ENCODE results near the gene KIAA0513.

The KIAA0513 gene

DNA sequence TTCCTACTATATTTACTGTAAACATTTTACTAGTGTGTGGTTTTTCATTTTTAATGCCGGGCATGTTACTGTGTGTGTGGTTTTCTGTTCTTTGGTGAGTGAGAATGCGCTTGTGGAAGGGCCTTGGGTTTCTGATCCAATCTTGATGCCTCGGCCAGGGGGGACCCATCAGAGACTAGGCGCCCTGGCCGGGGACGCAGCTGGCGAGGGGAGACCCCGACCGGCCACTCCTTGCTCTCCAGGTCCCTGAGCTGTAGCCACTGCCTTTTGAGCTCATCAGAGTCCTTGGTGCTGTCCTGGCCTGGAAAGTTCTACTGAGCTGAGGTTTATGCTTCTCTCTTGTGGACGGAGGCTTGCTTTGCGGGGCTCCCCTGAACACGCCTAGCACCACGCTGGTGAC, 37.5 kb downstream of the KIAA0513 start:
- Histone ChIP-seq H3K27ac (ENCODE audit: low read depth, low read length) (no peak overlapping the region), H3K4me3 (ENCODE audit: low read depth, low read length) (no peak overlapping the region), H3K27me3 (ENCODE audit: control insufficient read depth, insufficient read depth, low read length) (peaks cover 3% of the 10 kb centered on the region; the same call in 1 of the 2 replicates), H3K9ac (ENCODE audit: low read depth, low read length) (no peak overlapping the region), H3K36me3 (ENCODE audit: control insufficient read depth, insufficient read depth, low read length) (no peaks in the 10 kb centered on the region), H3K9me3 (ENCODE audit: control insufficient read depth, insufficient read depth, low read length) (no peaks in the 10 kb centered on the region), H3K4me1 (ENCODE audit: control insufficient read depth, insufficient read depth, low read length) (peaks cover 19% of the 10 kb centered on the region)

DNA sequence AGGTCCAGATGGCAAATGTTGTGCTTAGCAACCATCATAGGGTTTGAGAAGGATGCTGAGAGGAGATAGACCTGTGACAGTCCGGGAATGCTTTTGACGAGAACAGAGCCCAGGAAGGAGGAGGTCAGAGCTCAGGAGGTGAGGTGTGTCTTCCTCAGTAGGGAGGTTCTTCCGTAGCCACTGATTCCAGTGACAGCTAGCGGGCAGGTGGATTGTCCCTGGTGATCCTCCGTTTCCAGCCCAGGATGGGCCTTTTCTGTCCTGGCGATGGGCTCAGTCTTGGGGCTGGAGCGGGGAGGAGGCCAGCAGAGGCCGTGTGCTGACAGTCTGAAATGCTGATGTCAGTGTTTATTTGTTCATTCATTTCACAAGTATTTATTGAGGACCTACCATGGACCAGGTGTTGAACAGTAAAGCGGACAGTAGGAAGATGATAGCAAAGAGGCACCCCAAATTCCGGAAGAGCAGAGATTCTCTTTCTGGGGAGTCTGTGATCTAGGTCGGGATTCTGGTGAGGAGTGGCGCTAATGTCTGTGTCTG, 38.8 kb downstream of the KIAA0513 start:
- Histone ChIP-seq H3K4me3 (ENCODE audit: low read depth, low read length) (no peak overlapping the region), H3K27ac (ENCODE audit: low read depth, low read length) (no peak overlapping the region), H3K9ac (ENCODE audit: low read depth, low read length) (no peak overlapping the region), H3K4me1 (ENCODE audit: control insufficient read depth, insufficient read depth, low read length) (peaks cover 17% of the 10 kb centered on the region), H3K9me3 (ENCODE audit: control insufficient read depth, insufficient read depth, low read length) (no peaks in the 10 kb centered on the region), H3K36me3 (ENCODE audit: control insufficient read depth, insufficient read depth, low read length) (no peaks in the 10 kb centered on the region), H3K27me3 (ENCODE audit: control insufficient read depth, insufficient read depth, low read length) (0 out of 2 replicates have a peak, but pooled peaks cover under 1% of the 10 kb centered on the region)

DNA sequence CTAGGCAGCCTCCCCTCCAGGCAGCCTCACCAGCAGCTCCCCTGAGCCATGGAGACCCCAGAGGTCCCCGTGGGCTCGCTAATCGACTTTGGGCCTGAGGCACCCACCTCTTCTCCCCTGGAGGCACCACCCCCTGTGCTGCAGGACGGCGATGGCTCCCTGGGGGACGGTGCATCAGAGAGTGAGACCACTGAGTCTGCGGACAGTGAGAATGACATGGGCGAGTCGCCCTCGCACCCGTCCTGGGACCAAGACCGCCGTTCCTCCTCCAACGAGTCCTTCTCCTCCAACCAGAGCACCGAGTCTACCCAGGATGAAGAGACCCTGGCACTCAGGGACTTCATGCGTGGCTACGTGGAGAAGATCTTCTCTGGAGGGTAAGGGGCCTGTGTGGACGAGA, 39.4 kb downstream of the KIAA0513 start:
- no peaks in the 10 kb centered on the region for H3K36me3 ChIP-seq (ENCODE audit: control insufficient read depth, insufficient read depth, low read length)
- H3K4me1 ChIP-seq (ENCODE audit: control insufficient read depth, insufficient read depth, low read length) = peaks cover 10% of the 10 kb centered on the region
- H3K27ac ChIP-seq (ENCODE audit: low read depth, low read length) = no peak overlapping the region
- H3K4me3 ChIP-seq (ENCODE audit: low read depth, low read length) = no peak overlapping the region
- H3K9ac ChIP-seq (ENCODE audit: low read depth, low read length) = no peak overlapping the region
- no peaks in the 10 kb centered on the region for H3K9me3 ChIP-seq (ENCODE audit: control insufficient read depth, insufficient read depth, low read length)
- H3K27me3 ChIP-seq (ENCODE audit: control insufficient read depth, insufficient read depth, low read length) = no peaks in the 10 kb centered on the region

DNA sequence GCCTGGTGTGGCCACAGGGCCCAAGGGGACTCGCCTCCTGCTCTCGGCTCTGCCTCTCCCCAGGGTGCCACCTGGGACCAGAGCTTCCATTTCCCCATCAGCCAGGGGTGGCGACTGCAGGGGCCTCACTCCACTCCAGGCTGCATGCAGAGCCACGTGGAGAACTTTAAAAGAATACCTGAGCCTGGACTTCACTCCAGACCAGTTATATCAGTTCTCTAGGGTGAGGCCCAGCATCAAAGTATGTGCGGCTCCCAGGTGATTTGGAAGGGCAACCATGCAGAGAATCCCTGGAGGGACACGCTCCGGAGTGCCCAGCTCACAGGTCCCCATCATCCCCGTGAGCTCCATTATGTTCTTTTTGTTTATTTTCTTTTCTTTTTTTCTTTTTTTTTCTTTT, 39.8 kb downstream of the KIAA0513 start:
- Histone ChIP-seq H3K9ac (ENCODE audit: low read depth, low read length) (no peak overlapping the region), H3K4me1 (ENCODE audit: control insufficient read depth, insufficient read depth, low read length) (peaks cover 6% of the 10 kb centered on the region), H3K27ac (ENCODE audit: low read depth, low read length) (no peak overlapping the region), H3K4me3 (ENCODE audit: low read depth, low read length) (no peak overlapping the region), H3K27me3 (ENCODE audit: control insufficient read depth, insufficient read depth, low read length) (no peaks in the 10 kb centered on the region), H3K36me3 (ENCODE audit: control insufficient read depth, insufficient read depth, low read length) (no peaks in the 10 kb centered on the region), H3K9me3 (ENCODE audit: control insufficient read depth, insufficient read depth, low read length) (no peaks in the 10 kb centered on the region)

DNA sequence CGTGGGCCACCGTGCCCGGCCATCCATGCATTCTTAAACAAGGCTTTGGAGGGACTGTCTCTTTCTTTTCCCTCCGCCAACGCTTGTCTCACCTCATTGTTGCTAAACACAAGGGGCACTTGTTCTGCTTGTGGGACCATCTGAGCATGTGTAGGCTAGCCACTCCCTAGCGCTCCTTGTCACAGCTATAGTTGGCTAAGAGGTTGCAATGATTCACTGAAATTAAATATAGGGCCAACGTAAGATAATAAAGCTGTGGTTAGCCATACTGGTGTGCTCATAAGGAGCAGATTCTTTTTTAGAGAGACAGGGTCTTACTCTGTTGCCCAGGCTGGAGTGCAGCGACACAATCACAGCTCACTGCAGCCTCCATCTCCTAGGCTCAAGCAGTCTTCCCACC, 41.2 kb downstream of the KIAA0513 start:
- no peak overlapping the region for H3K27ac ChIP-seq (ENCODE audit: low read depth, low read length)
- no peaks in the 10 kb centered on the region for H3K27me3 ChIP-seq (ENCODE audit: control insufficient read depth, insufficient read depth, low read length)
- H3K9me3 ChIP-seq (ENCODE audit: control insufficient read depth, insufficient read depth, low read length) = no peaks in the 10 kb centered on the region
- H3K4me3 ChIP-seq (ENCODE audit: low read depth, low read length) = no peak overlapping the region
- no peaks in the 10 kb centered on the region for H3K36me3 ChIP-seq (ENCODE audit: control insufficient read depth, insufficient read depth, low read length)
- no peaks in the 10 kb centered on the region for H3K4me1 ChIP-seq (ENCODE audit: control insufficient read depth, insufficient read depth, low read length)
- no peak overlapping the region for H3K9ac ChIP-seq (ENCODE audit: low read depth, low read length)

DNA sequence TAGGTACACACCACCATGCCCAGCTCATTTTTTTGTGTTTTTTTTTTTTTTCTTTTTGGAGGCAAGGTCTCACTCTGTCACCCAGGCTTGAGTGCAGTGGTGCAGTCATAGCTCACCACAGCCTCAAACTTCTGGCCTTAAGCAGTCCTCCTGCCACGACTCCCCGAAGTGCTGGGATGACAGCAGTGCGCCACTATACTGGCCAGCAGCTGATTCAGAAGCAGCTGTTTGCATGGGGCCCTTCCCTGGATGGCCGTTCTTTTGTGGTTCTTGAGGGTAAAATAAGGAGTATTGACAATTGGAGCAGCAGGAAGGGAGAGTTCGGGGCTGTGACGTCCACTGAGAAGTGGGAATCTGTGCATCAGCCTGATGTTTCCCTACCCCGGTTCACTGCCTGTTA, 41.6 kb downstream of the KIAA0513 start:
- Histone ChIP-seq H3K9me3 (ENCODE audit: control insufficient read depth, insufficient read depth, low read length) (no peaks in the 10 kb centered on the region), H3K4me3 (ENCODE audit: low read depth, low read length) (no peak overlapping the region), H3K4me1 (ENCODE audit: control insufficient read depth, insufficient read depth, low read length) (no peaks in the 10 kb centered on the region), H3K9ac (ENCODE audit: low read depth, low read length) (no peak overlapping the region), H3K36me3 (ENCODE audit: control insufficient read depth, insufficient read depth, low read length) (no peaks in the 10 kb centered on the region), H3K27ac (ENCODE audit: low read depth, low read length) (no peak overlapping the region), H3K27me3 (ENCODE audit: control insufficient read depth, insufficient read depth, low read length) (no peaks in the 10 kb centered on the region)

DNA sequence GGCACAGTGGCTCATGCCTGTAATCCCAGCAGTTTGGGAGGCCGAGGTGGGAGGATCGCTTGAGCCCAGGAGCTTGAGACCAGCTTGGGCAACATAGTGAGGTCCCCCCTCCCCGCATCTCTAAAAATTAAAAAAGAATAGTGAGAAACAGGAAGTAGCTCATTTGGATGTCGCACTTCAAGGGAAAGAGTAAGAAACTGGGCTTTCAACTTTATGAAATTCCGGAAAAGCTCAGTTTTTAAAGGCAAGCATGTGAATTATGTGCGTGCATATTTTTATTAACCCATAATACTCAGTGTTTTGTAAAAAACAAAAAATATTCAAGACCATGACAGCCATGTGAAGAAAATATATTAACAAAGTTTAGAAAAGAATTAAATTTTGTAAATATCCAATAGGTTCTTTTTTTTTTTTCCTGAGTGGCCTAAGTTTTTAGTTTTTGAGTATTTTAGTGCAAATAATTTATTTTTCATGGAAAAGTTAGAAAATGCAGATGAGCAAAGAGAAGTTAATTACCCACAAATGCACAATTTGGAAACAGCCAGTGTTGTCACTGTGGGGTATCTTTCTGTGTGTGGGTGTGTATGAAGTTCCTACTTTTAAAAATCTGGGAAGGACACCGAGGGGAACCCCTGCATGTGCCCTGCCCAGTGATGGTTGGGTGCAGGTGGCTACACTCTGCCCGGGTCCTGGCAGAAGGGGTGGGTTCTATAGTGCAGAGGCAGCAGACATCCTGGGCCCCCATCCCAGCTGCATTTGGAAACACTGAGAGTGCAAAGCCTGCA, 44.7 kb downstream of the KIAA0513 start:
- no peaks in the 10 kb centered on the region for H3K9me3 ChIP-seq (ENCODE audit: control insufficient read depth, insufficient read depth, low read length)
- no peaks in the 10 kb centered on the region for H3K36me3 ChIP-seq (ENCODE audit: control insufficient read depth, insufficient read depth, low read length)
- H3K9ac ChIP-seq (ENCODE audit: low read depth, low read length) = no peak overlapping the region
- no peak overlapping the region for H3K27ac ChIP-seq (ENCODE audit: low read depth, low read length)
- H3K4me1 ChIP-seq (ENCODE audit: control insufficient read depth, insufficient read depth, low read length) = peaks cover 6% of the 10 kb centered on the region; the same call in 1 of the 2 replicates
- peaks cover 8% of the 10 kb centered on the region; the same call in 1 of the 2 replicates for H3K27me3 ChIP-seq (ENCODE audit: control insufficient read depth, insufficient read depth, low read length)
- no peak overlapping the region for H3K4me3 ChIP-seq (ENCODE audit: low read depth, low read length)

DNA sequence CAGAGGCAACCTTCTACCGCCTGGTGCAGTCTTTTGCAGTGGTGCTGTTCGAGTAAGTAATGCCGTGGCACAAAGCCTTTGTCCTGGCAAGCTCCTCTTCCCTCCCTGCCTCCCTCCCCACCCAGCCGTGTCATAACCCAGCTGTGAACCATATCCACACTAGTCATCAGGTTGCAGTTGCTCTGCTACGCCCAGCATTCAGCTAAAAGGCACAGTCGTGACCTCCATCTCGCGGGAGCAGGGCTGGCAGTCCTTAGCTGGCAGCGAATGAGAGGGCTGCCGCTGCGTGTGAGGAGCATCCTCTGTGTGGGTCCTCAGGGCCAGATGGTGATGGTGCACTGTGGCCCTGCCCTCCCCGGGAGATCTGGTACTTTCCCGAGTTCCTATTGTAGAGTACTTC, 45.4 kb downstream of the KIAA0513 start:
- H3K4me3 ChIP-seq (ENCODE audit: low read depth, low read length) = no peak overlapping the region
- peaks cover 6% of the 10 kb centered on the region; the same call in 1 of the 2 replicates for H3K4me1 ChIP-seq (ENCODE audit: control insufficient read depth, insufficient read depth, low read length)
- H3K36me3 ChIP-seq (ENCODE audit: control insufficient read depth, insufficient read depth, low read length) = no peaks in the 10 kb centered on the region
- no peak overlapping the region for H3K27ac ChIP-seq (ENCODE audit: low read depth, low read length)
- no peak overlapping the region for H3K9ac ChIP-seq (ENCODE audit: low read depth, low read length)
- H3K9me3 ChIP-seq (ENCODE audit: control insufficient read depth, insufficient read depth, low read length) = no peaks in the 10 kb centered on the region
- peaks cover 15% of the 10 kb centered on the region; the same call in 1 of the 2 replicates for H3K27me3 ChIP-seq (ENCODE audit: control insufficient read depth, insufficient read depth, low read length)

DNA sequence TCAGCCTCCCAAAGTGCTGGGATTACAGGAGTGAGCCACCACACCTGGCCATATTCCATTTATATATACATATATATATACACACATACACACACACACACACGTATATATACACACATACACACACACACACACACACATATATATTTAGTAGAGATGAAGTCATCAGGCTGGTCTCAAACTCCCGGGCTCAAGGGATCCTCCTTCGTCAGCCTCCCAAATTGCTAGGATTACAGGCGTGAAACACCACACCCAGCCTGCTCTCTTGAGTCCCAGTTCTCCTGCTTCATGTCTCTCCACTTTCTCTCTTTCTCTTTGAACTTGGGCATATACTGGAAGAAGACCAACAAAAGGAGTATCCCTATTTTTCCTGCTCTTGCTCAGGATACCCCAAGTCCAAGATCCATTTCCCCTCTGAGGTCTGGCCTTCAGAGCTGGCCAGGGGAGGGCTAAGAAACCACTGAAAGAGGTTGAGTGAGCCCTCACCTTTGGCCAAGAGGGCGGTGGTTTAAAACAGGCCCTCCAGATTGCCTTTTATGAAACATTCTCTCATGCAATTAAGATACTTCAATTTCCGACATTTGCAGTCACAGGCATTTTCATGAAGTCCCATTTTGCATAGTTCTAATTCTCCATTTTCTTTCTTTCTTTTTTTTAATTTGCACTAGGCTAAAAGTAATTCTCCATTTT, 46.8 kb downstream of the KIAA0513 start:
- Histone ChIP-seq H3K27me3 (ENCODE audit: control insufficient read depth, insufficient read depth, low read length) (peaks cover 27% of the 10 kb centered on the region), H3K4me1 (ENCODE audit: control insufficient read depth, insufficient read depth, low read length) (peaks cover 6% of the 10 kb centered on the region; the same call in 1 of the 2 replicates), H3K27ac (ENCODE audit: low read depth, low read length) (no peak overlapping the region), H3K36me3 (ENCODE audit: control insufficient read depth, insufficient read depth, low read length) (no peaks in the 10 kb centered on the region), H3K9ac (ENCODE audit: low read depth, low read length) (no peak overlapping the region), H3K4me3 (ENCODE audit: low read depth, low read length) (no peak overlapping the region), H3K9me3 (ENCODE audit: control insufficient read depth, insufficient read depth, low read length) (no peaks in the 10 kb centered on the region)

DNA sequence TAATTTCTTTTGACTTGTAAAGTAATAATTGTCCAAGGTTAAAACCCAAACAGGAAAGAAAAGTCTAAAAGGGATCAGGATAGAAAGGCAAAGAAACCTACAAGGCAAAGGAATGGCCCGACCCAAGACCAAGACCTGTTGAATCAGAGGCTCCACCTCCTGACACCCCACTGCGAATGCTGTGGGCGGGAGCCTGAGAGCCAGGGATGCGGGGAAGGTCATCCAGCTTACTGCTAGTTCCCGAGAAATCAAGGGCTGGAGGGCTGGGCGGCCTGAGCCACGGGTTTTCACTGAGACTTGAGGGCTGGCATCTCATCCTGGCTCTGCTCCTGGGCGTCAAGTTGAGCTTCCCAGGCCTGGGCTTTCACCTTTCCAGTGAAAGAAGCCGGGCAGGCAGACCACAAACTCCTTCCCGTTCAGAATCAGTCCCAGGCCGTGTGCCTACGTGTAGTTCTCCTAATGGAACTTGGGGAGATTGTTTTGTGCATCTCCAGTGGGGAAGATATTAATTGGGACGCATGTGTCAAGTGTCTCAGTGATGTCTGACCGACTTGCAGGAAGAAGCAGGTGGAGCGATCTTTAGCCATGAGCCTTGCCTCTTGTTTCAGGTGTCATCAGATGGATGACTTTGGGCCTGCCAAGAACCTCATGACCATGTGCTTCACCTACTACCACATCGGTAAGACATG, 47.8 kb downstream of the KIAA0513 start:
- peaks cover 6% of the 10 kb centered on the region; the same call in 1 of the 2 replicates for H3K4me1 ChIP-seq (ENCODE audit: control insufficient read depth, insufficient read depth, low read length)
- H3K27ac ChIP-seq (ENCODE audit: low read depth, low read length) = no peak overlapping the region
- H3K4me3 ChIP-seq (ENCODE audit: low read depth, low read length) = no peak overlapping the region
- peaks cover 27% of the 10 kb centered on the region for H3K27me3 ChIP-seq (ENCODE audit: control insufficient read depth, insufficient read depth, low read length)
- no peaks in the 10 kb centered on the region for H3K9me3 ChIP-seq (ENCODE audit: control insufficient read depth, insufficient read depth, low read length)
- no peaks in the 10 kb centered on the region for H3K36me3 ChIP-seq (ENCODE audit: control insufficient read depth, insufficient read depth, low read length)
- no peak overlapping the region for H3K9ac ChIP-seq (ENCODE audit: low read depth, low read length)
